G401 (cell line): ENCODE measurements around the gene CHSY3. TPM values are rescaled to one million over a fixed set of nuclear protein-coding genes. Genes with fewer than 3 reads are reported as not detected.
A peak's percentile ranks its signal among the peaks of the same experiment; 100 is the strongest.

Experiments
- DNase-seq: peaks from one replicate; pipeline ENCODE4 v3.0.0-alpha.2; 2015; ENCODE audit warnings: low spot score
- in situ Hi-C: cut with HindIII; loops from 2 replicates; pipeline ENCODE4 v1.10.0; 2016; ENCODE audit warnings: low sequenced_read_pairs, mixed read lengths
- total RNA-seq: library from RNA; depleted of rRNA; stranded (reverse); fragments of >200 nt; shearing (Covaris generic); gene quantifications from 2 replicates; pipeline ENCODE4 v1.2.3, GENCODE V29; 2014; rRNA removed

Gene CHSY3
- total RNA-seq = 0.06 TPM in 1 of 2 replicates, not detected in the other

GRCh38 chr5:129904102-129904666, at the start of gene CHSY3:
Gene CHSY3, plus strand, starts transcription at chr5:129904465.
- DNase-seq = peak; percentile 14
- in situ Hi-C loops = no loop called here

- in situ Hi-C loops = no loop called here
- no peak for DNase-seq
These were observed 47.9 kb upstream of the CHSY3 start for GRCh38 chr5:129856325-129856724.

DNA sequence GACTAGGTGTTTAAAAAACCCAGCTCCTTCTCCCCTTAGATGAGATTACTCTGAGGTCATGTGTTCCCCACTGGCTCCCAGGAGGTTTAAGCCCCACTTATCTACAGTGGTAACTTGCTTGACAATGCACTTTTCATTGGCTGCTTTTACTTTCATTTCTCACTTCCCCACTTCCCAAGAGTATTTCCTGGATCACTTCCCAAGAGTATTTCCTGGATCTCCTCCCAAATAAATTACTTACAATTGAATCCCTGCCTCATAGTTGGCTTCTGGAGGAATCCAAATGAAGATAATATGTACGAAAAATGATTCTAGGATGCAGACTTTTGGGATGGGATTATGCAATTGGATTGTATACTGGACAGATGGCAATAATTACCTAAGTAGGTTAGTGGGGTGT, 47.1 kb upstream of the CHSY3 start:
- in situ Hi-C loops = no loop called here
- peak; percentile 19 for DNase-seq

- DNase-seq = no peak
- in situ Hi-C loops = no loop called here
These were observed 46.1 kb upstream of the CHSY3 start for GRCh38 chr5:129858131-129858675.

DNA sequence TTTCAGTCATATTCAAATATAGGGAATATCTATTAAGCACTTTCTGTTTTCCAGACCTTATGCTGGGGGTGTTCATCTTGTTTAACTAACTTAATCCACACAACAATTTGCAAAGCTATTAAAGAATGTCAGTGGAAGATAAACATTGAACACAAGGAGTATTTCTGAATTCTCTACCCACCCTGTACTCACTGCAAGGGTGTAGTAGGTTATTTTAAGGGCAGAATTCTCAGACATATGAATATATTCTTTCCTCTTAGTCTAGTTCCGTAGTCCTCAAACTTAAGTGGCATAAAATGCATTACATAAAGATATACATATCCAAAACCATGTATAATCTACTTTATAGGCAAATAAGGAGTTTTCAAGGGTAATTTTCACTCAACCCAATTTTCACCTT, 19.9 kb upstream of the CHSY3 start:
- in situ Hi-C loops = no loop called here
- no peak for DNase-seq

- in situ Hi-C loops = no loop called here
- no peak for DNase-seq
These were observed 4.8 kb upstream of the CHSY3 start for GRCh38 chr5:129899454-129899853.

- DNase-seq = no peak
- in situ Hi-C loops = no loop called here
These were observed 1.4 kb upstream of the CHSY3 start for GRCh38 chr5:129902816-129903215.

DNA sequence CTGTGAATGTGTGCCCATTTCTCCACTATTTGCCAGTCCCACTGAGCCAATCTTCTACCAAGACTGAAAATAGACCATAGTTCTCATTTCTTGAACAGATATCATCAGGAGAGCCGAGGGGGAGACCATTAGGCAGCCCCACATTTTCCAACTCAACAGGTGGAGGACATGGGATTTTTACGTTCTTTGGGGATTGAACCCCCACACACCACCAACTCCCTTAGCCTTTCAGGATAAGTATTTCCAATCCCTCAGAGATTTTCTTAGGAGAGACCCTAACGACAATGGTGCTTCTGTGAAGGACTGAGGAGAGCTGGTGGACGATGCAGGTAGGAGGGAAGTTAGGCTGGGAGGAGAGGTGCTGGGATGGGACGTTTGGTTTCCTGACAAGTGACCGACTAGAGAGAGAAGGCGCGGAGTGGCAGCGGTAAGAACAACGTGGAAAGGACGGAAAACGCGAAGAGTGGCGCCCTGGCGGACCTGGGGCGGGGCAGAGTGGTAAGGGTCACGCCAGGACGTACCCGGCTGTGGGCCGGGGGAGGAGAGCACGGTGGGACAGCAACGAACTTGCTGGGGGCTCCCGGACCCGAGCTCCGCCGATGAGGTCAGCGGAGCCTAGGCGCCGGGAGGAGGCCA, 681 bp upstream of the CHSY3 start:
- no peak for DNase-seq
- in situ Hi-C loops = no loop called here

GRCh38 chr5:129904667-129905472, 605 bp downstream of the CHSY3 start:
- DNase-seq = no peak
- in situ Hi-C loops = no loop called here

DNA sequence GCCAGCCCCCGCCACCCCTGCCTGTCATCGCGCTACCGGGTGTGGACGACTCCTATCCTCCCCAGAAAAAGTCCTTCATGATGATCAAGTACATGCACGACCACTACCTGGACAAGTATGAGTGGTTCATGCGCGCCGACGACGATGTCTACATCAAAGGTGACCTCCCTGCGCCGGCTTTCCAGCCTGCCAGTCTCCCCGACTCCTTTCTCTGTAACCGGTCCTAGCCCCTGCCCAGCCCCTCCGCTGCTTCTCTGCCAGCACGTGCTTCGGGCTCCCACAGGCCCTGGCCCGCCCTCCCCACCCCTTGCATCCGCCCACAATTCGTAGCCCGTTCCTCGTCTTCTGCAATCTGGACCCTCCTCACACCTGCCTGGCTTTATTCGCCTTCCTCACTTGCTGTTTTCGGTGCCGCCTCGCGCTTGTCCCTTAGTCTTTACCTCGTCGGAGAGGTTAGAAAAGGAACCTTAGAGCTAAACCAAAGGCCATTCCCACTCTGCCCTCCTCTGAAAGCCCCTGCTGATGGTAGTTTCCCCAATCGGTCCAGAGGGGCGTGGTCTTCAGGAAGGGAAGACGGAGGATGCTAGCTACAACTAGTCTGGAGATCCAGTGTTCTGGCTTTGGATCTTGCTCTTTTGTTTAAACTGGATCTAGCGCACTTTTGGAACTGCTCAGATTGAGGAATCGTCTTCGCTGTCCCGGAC, 1.4 kb downstream of the CHSY3 start:
- no peak for DNase-seq
- in situ Hi-C loops = no loop called here

DNA sequence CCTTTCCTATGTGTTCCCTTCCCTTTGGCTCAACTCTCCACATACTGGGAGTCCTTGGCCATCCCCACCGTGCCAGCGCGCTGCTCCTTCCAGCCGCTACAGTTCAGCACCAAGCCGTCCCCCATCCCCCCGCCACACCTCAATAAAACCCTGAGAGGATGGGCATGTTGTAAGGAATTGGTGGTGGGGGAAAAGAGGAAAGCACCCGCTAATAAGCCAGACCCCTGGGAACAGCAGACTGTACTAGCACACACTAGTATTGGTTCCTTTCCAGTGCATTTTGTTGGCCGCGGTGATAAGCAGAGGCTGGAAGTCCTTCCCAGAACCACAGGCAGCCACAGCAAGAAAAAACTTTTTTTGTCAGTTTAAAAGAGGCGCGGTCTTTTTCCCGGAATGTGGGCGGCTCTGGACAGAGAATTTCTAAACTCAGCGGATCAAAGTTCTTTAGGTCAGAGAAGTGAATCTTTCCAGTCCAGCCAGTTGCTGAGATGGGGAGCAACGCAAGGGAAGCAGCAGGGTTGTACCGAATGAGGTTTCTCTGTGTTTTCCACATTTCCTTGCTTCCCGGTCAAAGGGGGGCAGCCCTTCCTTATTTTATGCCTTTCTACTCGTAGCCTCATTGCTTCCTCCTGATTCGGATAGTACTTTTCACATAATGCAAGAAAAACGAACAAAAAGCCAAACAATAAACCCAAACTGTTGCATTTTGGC, 2.1 kb downstream of the CHSY3 start:
- DNase-seq = peak; percentile 2
- in situ Hi-C loops = no loop called here

GRCh38 chr5:129909225-129909624, 5.0 kb downstream of the CHSY3 start:
- in situ Hi-C loops = no loop called here
- no peak for DNase-seq

- in situ Hi-C loops = no loop called here
- peak; percentile 5 for DNase-seq
These were observed 8.5 kb downstream of the CHSY3 start for GRCh38 chr5:129912601-129913255.

GRCh38 chr5:129915415-129915814, 11.2 kb downstream of the CHSY3 start:
- DNase-seq = no peak
- in situ Hi-C loops = no loop called here

DNA sequence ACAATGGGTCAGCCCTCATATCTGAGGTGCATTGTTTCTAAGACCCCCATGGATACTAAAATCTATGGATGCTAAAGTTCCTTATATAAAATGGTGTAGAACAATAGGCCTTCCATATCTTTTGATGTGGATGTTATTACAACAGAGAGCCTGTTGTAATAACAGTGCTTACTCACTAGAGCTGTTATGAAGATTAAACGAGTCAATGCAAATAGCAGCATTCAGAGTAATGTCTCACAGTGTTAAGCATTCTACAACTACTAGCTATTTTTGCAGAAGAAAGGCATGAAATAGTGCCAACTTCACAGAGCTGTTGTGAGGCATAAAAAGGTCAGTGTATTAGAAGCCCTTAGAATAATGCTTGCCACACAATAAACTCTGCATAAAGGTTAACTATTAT, 13.0 kb downstream of the CHSY3 start:
- DNase-seq = no peak
- in situ Hi-C loops = no loop called here

- in situ Hi-C loops = no loop called here
These were observed 16.9 kb downstream of the CHSY3 start for GRCh38 chr5:129921204-129921603.

GRCh38 chr5:129930221-129930620, 26.0 kb downstream of the CHSY3 start:
- DNase-seq = no peak
- in situ Hi-C loops = no loop called here

More at GRCh38 chr5:129921204-129921603, 16.9 kb downstream of the CHSY3 start:
- DNase-seq = no peak

DNA sequence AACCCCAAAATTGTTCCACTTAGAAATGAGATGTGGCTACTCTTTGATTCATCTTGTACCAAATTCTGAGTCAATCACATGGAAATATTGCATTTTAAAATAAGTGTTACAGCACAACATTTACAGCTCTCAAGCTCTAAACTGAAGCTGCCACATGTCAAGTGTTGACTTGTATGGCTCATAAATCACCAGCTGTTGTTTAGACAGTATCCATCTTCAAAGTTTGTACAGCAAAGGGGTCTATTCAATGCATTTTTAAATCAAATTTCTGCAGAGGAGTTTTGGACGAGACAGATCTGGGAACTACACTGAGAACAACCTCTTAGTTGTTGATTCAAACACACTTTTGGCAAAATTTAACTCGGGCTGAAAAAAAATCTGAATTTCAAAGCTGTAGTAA, 31.4 kb downstream of the CHSY3 start:
- DNase-seq = no peak
- in situ Hi-C loops = no loop called here
